ENCODE results near the gene CLASP1.

CLASP1 gene

GRCh38 chr2:121505986-121506586 is 143.2 kb downstream of the CLASP1 start:
- H3K27me3 Mint-ChIP-seq (ENCODE audit: low read depth): no peaks in the 10 kb centered on the region
- peaks cover 77% of the 10 kb centered on the region for H3K36me3 Mint-ChIP-seq (ENCODE audit: low read depth)
- TF ChIP-seq CTCF (IDR thresholded peaks at IDR 0.05; ENCODE audit: unreplicated experiment in 3 of 3): no peak
- H3K9me3 Mint-ChIP-seq: no peaks in the 10 kb centered on the region
- peak overlapping the region in 1 of 3 experiments; percentile 5 for H3K27ac Mint-ChIP-seq
- H3K4me1 Mint-ChIP-seq: peaks cover 14% of the 10 kb centered on the region
- H3K4me3 Mint-ChIP-seq: no peak overlapping the region

- H3K4me3 Mint-ChIP-seq: no peak overlapping the region
- no peak overlapping the region for H3K27ac Mint-ChIP-seq
- H3K36me3 Mint-ChIP-seq (ENCODE audit: low read depth): peaks cover 79% of the 10 kb centered on the region
- H3K9me3 Mint-ChIP-seq: peaks cover under 1% of the 10 kb centered on the region
- H3K4me1 Mint-ChIP-seq: peaks cover 14% of the 10 kb centered on the region
- H3K27me3 Mint-ChIP-seq (ENCODE audit: low read depth): no peaks in the 10 kb centered on the region
- TF ChIP-seq CTCF (IDR thresholded peaks at IDR 0.05; ENCODE audit: unreplicated experiment in 3 of 3): no peak
These were observed 144.3 kb downstream of the CLASP1 start for GRCh38 chr2:121505005-121505404.

- Mint-ChIP-seq H3K27me3 (ENCODE audit: low read depth) (no peaks in the 10 kb centered on the region), H3K27ac (no peak overlapping the region), H3K4me1 (peaks cover 14% of the 10 kb centered on the region), H3K9me3 (peaks cover 3% of the 10 kb centered on the region), H3K36me3 (ENCODE audit: low read depth) (peaks cover 81% of the 10 kb centered on the region), H3K4me3 (no peak overlapping the region)
- no peak for TF ChIP-seq CTCF (IDR thresholded peaks at IDR 0.05; ENCODE audit: unreplicated experiment in 3 of 3)
These were observed 144.9 kb downstream of the CLASP1 start for GRCh38 chr2:121504316-121504715.

- H3K4me3 Mint-ChIP-seq: no peak overlapping the region
- no peak for TF ChIP-seq CTCF (IDR thresholded peaks at IDR 0.05; ENCODE audit: unreplicated experiment in 3 of 3)
- H3K36me3 Mint-ChIP-seq (ENCODE audit: low read depth): peaks cover 77% of the 10 kb centered on the region
- H3K9me3 Mint-ChIP-seq: peaks cover 6% of the 10 kb centered on the region
- H3K4me1 Mint-ChIP-seq: peaks cover 14% of the 10 kb centered on the region
- H3K27me3 Mint-ChIP-seq (ENCODE audit: low read depth): no peaks in the 10 kb centered on the region
- H3K27ac Mint-ChIP-seq: no peak overlapping the region
These were observed 146.5 kb downstream of the CLASP1 start for GRCh38 chr2:121502781-121503180.

GRCh38 chr2:121502246-121502645 is 147.0 kb downstream of the CLASP1 start:
- TF ChIP-seq CTCF (IDR thresholded peaks at IDR 0.05; ENCODE audit: unreplicated experiment in 3 of 3): no peak
- Mint-ChIP-seq H3K27me3 (ENCODE audit: low read depth) (no peaks in the 10 kb centered on the region), H3K27ac (peak overlapping the region in 1 of 3 experiments; percentile 2), H3K4me3 (no peak overlapping the region), H3K36me3 (ENCODE audit: low read depth) (peaks cover 75% of the 10 kb centered on the region), H3K4me1 (peaks cover 14% of the 10 kb centered on the region), H3K9me3 (peaks cover 6% of the 10 kb centered on the region)

GRCh38 chr2:121501554-121501953 is 147.7 kb downstream of the CLASP1 start:
- no peak overlapping the region for H3K27ac Mint-ChIP-seq
- peaks cover 6% of the 10 kb centered on the region for H3K9me3 Mint-ChIP-seq
- H3K36me3 Mint-ChIP-seq (ENCODE audit: low read depth): peaks cover 75% of the 10 kb centered on the region
- H3K4me3 Mint-ChIP-seq: no peak overlapping the region
- H3K27me3 Mint-ChIP-seq (ENCODE audit: low read depth): no peaks in the 10 kb centered on the region
- no peak for TF ChIP-seq CTCF (IDR thresholded peaks at IDR 0.05; ENCODE audit: unreplicated experiment in 3 of 3)
- peaks cover 10% of the 10 kb centered on the region for H3K4me1 Mint-ChIP-seq
